Testis (tissue), 3 donors: ENCODE measurements around the gene P2RY1. TPM values are rescaled to one million over a fixed set of nuclear protein-coding genes. Genes with fewer than 3 reads are reported as not detected.

Experiments
- DNase-seq: peaks from one replicate; pipeline ENCODE4 v3.0.0-alpha.2; 2019
- H3K27ac ChIP-seq, 2 donors: fragments of 200-600 bp; sonication (generic); one replicate each; pipeline ENCODE4 v1.5.1; 2019
- H3K27me3 ChIP-seq: fragments of 200-600 bp; sonication (generic); one replicate; pipeline ENCODE4 v1.5.1; 2019
- H3K36me3 ChIP-seq: fragments of 200-600 bp; sonication (generic); one replicate; pipeline ENCODE4 v1.5.1; 2017; ENCODE audit warnings: low read depth; ENCODE audit errors: missing control alignments
- H3K4me1 ChIP-seq: fragments of 200-600 bp; sonication (generic); one replicate; pipeline ENCODE4 v1.5.1; 2019
- H3K4me3 ChIP-seq, 2 donors: fragments of 200-600 bp; sonication (generic); one replicate each; pipeline ENCODE4 v1.5.1; 2017 to 2019
- H3K9me3 ChIP-seq: fragments of 200-600 bp; sonication (generic); one replicate; pipeline ENCODE4 v1.5.1; 2017
- POLR2A ChIP-seq: fragments of 450-650 bp; IDR thresholded peaks from one replicate; pipeline ENCODE4 v1.6.1; 2017; ENCODE audit warnings: antibody characterized with exemption, mild to moderate bottlenecking, moderate library complexity
- WGBS, 2 donors: methylation state at CpG; one replicate each; pipeline ENCODE4 v1.1.5; 2018; 5-methylcytosine and 5-hydroxymethylcytosine counted together
- intact Hi-C: fragments of 100-400 bp; cut with DNase I; formaldehyde crosslinking; loops from one replicate; pipeline ENCODE4 v1.15.1; 2023; ENCODE audit warnings: low total_unique reads
- polyA plus RNA-seq: library from polyadenylated mRNA; stranded (reverse); fragments of 350-450 nt; fragmentation: Illumina TruSeq; extraction: RNeasy Lipid Tissue Mini Kit (QIAGEN cat#74804); gene quantifications from one replicate; pipeline ENCODE4 v1.2.3, GENCODE V29; 2014; ENCODE audit warnings: low read depth, low replicate concordance; ENCODE audit not compliant: insufficient read depth
- total RNA-seq, 2 donors: library from RNA; depleted of rRNA; stranded (reverse); fragments of >200 nt; gene quantifications; one replicate each; pipeline ENCODE4 v1.2.3, GENCODE V29; 2016
- TF ChIP-seq, protein P1 (sequence below), 3 experiments: fragments of 450-650 bp in 2 of 3; fragments of 200-600 bp in 1 of 3; sonication (generic) in 1 of 3; IDR thresholded peaks; one replicate each; pipeline ENCODE4 v1.5.1; 2016 to 2019; ENCODE audit warnings: antibody characterized with exemption in 3 of 3, mild to moderate bottlenecking in 2 of 3, moderate library complexity in 1 of 3

P2RY1 gene
- total and polyA plus RNA-seq, 3 donors from 2014 or later = 2.0 to 8.2 (median 6.4) TPM

DNA sequence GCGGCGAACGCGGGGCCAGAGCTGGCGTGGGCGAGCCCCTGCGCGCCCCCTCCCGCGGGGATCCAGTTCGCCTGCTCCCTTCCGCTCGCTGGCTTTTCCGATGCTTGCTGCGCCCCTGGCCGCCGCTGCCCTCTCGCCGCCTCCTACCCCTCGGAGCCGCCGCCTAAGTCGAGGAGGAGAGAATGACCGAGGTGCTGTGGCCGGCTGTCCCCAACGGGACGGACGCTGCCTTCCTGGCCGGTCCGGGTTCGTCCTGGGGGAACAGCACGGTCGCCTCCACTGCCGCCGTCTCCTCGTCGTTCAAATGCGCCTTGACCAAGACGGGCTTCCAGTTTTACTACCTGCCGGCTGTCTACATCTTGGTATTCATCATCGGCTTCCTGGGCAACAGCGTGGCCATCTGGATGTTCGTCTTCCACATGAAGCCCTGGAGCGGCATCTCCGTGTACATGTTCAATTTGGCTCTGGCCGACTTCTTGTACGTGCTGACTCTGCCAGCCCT lies 721 bp downstream of the P2RY1 start:
- TF ChIP-seq, protein P1, sequence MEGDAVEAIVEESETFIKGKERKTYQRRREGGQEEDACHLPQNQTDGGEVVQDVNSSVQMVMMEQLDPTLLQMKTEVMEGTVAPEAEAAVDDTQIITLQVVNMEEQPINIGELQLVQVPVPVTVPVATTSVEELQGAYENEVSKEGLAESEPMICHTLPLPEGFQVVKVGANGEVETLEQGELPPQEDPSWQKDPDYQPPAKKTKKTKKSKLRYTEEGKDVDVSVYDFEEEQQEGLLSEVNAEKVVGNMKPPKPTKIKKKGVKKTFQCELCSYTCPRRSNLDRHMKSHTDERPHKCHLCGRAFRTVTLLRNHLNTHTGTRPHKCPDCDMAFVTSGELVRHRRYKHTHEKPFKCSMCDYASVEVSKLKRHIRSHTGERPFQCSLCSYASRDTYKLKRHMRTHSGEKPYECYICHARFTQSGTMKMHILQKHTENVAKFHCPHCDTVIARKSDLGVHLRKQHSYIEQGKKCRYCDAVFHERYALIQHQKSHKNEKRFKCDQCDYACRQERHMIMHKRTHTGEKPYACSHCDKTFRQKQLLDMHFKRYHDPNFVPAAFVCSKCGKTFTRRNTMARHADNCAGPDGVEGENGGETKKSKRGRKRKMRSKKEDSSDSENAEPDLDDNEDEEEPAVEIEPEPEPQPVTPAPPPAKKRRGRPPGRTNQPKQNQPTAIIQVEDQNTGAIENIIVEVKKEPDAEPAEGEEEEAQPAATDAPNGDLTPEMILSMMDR (IDR thresholded peaks at IDR 0.05) = no peak
- no peak for TF ChIP-seq POLR2A
- H3K27ac ChIP-seq = peak overlapping the region; percentile 74 to 86
- intact Hi-C loops = no loop called here
- H3K9me3 ChIP-seq = no peaks in the 10 kb centered on the region
- WGBS, 2 donors = 2% methylated on average over 15 to 28 of the region's 47 CpGs
- peak overlapping the region; percentile 64 to 79 for H3K4me3 ChIP-seq
- H3K36me3 ChIP-seq = no peaks in the 10 kb centered on the region
- DNase-seq = peak; percentile 58
- no peaks in the 10 kb centered on the region for H3K27me3 ChIP-seq
- peaks cover 2% of the 10 kb centered on the region for H3K4me1 ChIP-seq

DNA sequence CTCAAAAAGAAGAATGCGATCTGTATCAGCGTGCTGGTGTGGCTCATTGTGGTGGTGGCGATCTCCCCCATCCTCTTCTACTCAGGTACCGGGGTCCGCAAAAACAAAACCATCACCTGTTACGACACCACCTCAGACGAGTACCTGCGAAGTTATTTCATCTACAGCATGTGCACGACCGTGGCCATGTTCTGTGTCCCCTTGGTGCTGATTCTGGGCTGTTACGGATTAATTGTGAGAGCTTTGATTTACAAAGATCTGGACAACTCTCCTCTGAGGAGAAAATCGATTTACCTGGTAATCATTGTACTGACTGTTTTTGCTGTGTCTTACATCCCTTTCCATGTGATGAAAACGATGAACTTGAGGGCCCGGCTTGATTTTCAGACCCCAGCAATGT lies 1.3 kb downstream of the P2RY1 start:
- Histone ChIP-seq H3K4me1 (peaks cover 2% of the 10 kb centered on the region), H3K4me3 (peak overlapping the region; percentile 64 to 79), H3K27ac (no peak overlapping the region), H3K36me3 (no peaks in the 10 kb centered on the region), H3K27me3 (no peaks in the 10 kb centered on the region), H3K9me3 (no peaks in the 10 kb centered on the region)
- DNase-seq = no peak
- TF ChIP-seq POLR2A = no peak
- TF ChIP-seq, protein P1 (IDR thresholded peaks at IDR 0.05) = no peak
- intact Hi-C loops = no loop called here
- 58 to 61% methylated on average over 12 to 14 of the region's 14 CpGs for WGBS, 2 donors

GRCh38 chr3:152839511-152839910 lies 4.6 kb downstream of the P2RY1 start:
- H3K27ac ChIP-seq = no peak overlapping the region
- no peak overlapping the region for H3K4me3 ChIP-seq
- no peak for DNase-seq
- 71 to 73% methylated on average over 1 of the region's 1 CpG for WGBS, 2 donors
- no peaks in the 10 kb centered on the region for H3K27me3 ChIP-seq
- TF ChIP-seq, protein P1 (IDR thresholded peaks at IDR 0.05) = no peak
- no peak for TF ChIP-seq POLR2A
- no peaks in the 10 kb centered on the region for H3K36me3 ChIP-seq
- no peaks in the 10 kb centered on the region for H3K9me3 ChIP-seq
- H3K4me1 ChIP-seq = peaks cover 2% of the 10 kb centered on the region
- intact Hi-C loops = no loop called here

DNA sequence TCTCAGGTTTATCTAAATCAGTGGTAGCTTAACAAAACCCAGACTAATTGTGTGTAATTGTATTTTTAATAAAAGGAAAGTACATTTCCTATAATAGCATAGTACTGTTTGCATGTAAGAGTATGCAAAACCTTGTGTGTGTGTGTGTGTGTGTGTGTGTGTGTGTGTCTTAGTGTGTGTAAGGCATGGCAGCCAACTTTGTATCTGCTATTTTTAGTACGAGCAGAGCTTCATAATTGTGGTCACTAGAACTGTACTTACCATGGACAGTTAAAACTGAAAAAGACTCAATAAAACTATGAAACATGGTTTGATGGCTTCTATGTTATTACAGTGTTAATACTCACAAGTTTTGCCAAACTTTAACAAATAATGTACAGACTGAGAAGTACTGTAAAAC lies 6.2 kb downstream of the P2RY1 start:
- no peak overlapping the region for H3K27ac ChIP-seq
- peaks cover 2% of the 10 kb centered on the region for H3K4me1 ChIP-seq
- 45 to 67% methylated on average over 1 of the region's 1 CpG for WGBS, 2 donors
- H3K36me3 ChIP-seq = no peaks in the 10 kb centered on the region
- intact Hi-C loops = no loop called here
- TF ChIP-seq, protein P1 (IDR thresholded peaks at IDR 0.05) = no peak
- TF ChIP-seq POLR2A = no peak
- no peak for DNase-seq
- H3K4me3 ChIP-seq = no peak overlapping the region
- H3K9me3 ChIP-seq = no peaks in the 10 kb centered on the region
- H3K27me3 ChIP-seq = no peaks in the 10 kb centered on the region

- no peaks in the 10 kb centered on the region for H3K27me3 ChIP-seq
- no peaks in the 10 kb centered on the region for H3K36me3 ChIP-seq
- no peaks in the 10 kb centered on the region for H3K4me1 ChIP-seq
- no peak overlapping the region for H3K4me3 ChIP-seq
- DNase-seq = no peak
- TF ChIP-seq, protein P1 (IDR thresholded peaks at IDR 0.05) = no peak
- no peak for TF ChIP-seq POLR2A
- no peaks in the 10 kb centered on the region for H3K9me3 ChIP-seq
- no peak overlapping the region for H3K27ac ChIP-seq
- intact Hi-C loops = no loop called here
Measured at GRCh38 chr3:152842413-152842812, 7.5 kb downstream of the P2RY1 start.
